ENCODE data around the gene WFS1.
A peak's percentile ranks its signal among the peaks of the same experiment; 100 is the strongest.

Gene WFS1

GRCh38 chr4:6326312-6327060, 56.8 kb downstream of the WFS1 start:
- no peak for DNase-seq

DNA sequence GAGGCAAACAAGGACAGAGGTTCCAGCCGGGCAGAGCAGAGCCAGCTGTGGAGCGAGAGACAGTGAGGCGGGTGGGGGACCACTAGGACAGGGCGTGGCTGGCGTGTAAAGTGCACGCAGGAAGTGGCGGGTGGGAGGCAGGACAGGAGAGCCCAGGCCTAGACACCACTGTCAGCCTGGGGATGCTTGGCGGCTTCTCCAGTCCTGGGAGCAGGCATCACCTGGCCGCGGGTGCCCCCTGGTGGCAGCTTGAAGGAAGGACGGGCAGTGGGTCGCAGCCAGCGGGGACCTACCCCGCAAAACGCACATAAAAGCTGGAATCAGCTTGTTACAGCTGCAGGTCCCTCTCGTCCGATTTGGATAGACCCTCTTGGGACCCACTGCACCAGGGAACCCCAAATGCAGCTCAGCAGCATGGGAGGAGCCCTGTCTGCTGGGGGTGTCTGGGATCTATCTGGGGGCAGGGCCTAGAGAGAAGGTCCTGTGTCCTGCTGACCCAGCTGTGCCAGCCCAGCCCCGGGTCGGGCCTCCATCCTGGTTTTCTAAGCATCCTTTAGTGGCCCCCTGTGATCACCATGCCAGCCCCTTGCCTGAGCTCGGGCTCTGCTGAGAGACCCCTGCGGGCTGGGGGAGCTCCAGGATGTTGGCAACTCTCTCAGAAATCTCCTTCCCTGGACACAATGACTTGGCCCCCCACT, 57.7 kb downstream of the WFS1 start:
- DNase-seq, result peak; percentile 53 to 75

- no peak for DNase-seq
Observed at GRCh38 chr4:6328526-6328925, 58.9 kb downstream of the WFS1 start.

GRCh38 chr4:6329478-6330383, 60.1 kb downstream of the WFS1 start:
- no peak for DNase-seq

DNA sequence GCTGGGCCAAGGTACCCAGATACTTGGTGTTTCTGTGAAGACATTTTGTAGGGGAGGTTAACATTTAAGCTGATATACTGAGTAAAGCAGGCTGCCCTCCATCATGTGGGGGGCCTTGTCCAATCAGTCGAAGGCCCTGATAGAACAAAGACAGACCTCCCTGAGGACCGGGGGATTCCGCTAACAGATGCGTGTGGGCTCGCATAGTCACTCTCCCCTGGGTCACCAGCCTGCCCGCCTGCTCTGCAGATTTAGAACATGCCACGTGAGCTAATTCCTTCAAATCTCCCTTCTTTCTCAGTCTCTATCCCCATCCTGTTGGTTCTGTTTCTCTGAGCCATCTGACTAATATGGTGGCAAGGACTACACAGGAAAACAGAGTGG, 60.7 kb downstream of the WFS1 start:
- no peak for DNase-seq

GRCh38 chr4:6331018-6331417, 61.4 kb downstream of the WFS1 start:
- DNase-seq, result no peak

DNA sequence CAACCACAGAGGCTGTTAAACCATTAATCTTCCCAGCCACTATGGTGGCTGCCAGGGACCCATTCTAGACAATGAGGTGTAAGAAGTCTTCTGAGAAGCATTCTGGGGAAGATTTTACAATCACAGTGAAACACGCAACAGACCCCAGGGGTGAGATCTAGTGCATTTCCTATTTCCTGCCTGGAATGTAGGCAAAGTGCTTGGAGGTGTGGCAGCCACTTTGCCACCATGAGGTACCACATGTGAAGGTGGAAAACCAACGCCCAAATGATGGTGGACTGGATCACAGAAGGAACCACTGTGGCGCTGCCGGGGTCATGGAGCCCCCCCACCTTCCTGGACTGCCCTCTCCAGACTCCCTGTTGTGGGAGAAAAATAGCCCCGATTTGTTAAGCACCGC, 61.8 kb downstream of the WFS1 start:
- no peak for DNase-seq

GRCh38 chr4:6332042-6332668, 62.5 kb downstream of the WFS1 start:
- DNase-seq, result no peak

DNA sequence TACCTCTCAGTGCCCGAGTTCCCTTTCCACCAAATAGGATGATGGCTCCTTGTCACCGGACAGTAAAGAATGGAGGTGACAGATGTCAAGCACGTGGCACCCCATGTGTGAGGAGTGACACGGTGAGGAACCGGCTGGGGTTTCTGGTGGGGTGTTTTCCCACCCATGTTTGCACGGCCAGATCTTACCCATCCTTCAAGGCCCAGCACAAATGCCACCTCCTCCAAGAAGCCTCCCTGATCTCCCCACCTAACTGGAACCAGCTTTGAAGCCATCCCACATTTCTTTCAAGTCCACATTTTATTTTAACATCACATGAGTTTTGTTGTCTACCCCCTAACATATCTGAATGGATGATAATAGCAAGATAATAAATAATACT, 63.0 kb downstream of the WFS1 start:
- DNase-seq, result no peak

DNA sequence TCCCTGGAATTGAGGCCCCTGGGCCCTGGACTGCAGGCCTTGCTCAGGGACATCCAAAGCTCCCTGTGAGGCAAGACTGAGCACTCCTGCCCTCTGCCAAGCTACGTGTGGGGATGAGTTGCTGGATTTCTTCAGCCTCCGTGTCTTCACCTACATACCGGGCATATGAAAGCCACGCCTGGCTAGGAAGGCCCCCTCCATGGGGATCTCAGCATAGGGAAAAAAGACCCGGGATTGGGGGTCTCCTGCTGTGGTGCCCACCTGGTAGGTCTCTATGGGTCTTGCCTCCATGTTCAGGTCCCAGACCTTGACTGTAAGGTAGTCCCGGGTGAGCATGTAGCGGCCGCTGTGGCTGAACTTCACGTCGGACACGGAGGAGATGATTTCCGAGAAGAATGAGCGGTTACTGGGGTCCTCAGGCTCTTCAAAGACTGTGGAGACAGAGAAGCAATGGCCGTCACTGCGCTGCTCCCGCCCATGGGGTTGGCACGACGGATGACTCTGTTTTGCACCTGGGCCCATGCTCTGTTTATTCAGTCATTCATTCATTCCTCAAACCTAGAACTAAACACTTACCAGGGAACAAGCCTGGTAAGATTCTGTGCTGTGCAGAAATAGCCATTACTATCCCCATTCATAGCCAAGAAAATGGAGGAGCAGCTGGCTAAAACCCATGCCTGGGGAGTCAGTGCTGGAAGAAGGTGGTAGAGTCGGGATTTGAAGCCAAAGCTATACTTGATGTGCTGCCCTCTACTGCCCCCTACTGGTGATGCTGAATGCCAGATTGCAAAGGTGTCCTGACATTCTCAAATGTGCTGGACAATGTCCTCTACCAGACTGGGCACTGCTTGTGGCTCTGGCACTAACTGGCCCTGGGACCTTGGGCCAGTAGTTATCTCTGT, 63.9 kb downstream of the WFS1 start:
- no peak for DNase-seq

DNA sequence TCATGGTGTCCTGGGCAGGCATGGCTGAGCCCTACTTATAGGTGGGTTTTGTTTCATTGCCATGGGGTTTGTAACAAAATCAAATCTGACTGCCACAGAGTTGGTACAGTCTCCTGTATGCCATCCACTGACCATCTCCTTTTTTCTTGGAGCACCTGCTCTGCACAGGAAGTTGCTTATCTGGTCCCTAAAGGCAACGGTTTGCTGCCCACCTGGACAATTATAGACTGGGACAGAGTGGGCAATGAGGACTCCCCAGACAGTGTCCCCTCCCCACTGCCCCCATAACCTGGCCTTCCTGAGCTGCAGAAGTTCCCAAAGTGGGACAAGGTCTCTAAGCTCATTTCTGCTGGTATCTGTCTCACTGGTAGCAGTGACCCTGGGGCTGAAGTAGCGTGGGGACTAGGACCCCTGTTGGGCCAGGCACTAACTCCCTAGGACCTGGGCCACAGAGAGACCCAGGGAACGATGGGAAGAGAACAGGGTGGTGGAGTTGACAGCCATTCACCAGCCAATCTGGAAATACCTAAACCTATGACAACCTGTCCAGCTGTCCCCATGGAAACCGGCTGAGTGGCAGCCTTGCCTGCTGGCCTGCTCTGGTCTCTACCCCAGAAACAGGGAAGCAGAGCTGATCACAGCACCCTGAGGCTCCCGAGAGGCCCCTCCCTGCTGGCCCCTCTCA, 64.7 kb downstream of the WFS1 start:
- DNase-seq, result no peak

DNA sequence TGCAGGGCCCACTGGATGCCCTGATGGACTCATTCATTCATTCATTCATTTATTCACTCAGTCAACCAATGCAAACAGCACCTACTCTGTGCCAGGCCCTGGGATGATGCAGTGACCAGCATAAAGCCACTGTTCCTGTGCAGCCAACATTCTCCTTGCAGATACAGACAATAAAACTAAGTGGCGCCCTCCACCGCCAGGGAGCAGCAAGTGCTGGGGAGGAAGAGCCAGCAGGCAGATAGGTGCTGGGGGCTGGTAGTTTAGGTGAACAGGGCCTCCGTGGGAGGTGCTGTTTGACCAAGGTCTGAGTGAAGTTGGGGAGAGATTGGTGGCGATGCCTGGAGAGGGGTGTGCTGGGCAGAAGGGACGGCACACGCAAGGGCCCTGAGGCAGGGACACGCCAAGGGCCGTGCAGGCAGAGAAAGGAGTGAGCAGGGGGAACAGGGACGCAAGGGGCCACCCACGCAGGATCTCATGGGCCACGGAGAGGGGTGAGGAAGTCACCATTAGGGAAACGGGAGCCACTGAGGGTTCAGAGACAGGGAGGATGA, 65.5 kb downstream of the WFS1 start:
- DNase-seq, result no peak

DNA sequence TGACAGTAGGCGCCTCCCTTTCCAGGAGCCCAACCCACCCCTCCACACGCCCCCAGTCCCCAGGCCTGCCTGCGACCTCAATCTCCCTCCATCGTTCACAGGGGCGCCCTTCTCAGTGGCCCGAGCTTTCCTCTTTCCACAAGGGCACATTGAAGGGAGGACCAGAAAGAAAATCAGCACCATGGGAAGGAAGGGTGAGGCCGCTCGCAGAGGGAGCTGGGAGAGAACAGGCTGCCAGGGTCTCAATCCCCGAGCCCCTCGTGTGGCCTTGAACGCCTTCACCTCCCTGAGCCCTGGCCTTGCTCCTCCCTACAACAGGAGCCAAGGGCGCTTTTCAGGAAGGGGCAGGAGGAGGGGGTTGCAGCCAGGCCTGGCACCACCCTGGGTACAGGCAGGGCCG, 66.5 kb downstream of the WFS1 start:
- DNase-seq, result no peak

DNA sequence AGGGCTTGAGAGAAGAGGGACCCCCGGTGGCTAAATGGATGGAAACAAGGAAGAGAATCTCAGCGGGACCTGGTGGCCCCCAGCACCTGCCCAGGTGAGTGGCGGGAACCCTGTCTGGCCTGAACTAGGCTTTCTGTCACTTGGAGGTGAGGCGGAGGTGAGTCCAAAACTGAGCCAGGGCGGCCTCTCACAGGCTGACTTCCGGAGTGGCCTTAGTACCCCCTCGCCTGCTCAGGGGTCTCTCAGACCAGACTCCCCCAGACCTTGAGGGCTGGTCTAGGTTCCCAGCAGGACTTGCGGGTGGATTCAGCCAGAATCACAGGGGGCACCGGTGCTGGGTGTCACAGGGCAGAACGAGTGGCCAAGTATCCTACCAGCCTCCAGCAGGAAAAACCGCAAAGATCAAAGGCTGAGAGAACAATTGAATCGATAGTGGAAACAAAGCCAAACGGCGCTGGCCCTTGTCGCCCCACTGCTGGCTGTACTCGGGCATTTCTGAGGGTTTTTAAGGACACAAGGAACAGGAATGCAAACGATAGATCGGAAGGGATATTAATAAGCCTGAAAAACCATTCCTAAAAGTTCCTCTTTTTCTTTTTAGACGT, 67.8 kb downstream of the WFS1 start:
- no peak for DNase-seq

- no peak for DNase-seq
Observed at GRCh38 chr4:6338175-6338950, 68.7 kb downstream of the WFS1 start.

- no peak for DNase-seq
Observed at GRCh38 chr4:6338951-6339817, 69.5 kb downstream of the WFS1 start.

- no peak for DNase-seq
Observed at GRCh38 chr4:6339818-6340445, 70.3 kb downstream of the WFS1 start.

GRCh38 chr4:6340446-6341015, 70.9 kb downstream of the WFS1 start:
- no peak for DNase-seq

Measured in hippocampal formation (tissue), 2 donors.